HL-60/S4 treated with phorbol 12-myristate 13-acetate at 8.2 ng/mL for 4 days and 3 days (cell line): ENCODE measurements around the gene ACCS.

Experiments
- in situ Hi-C: fragments of 300-500 bp; cut with MboI; formaldehyde crosslinking; loops from 2 replicates; pipeline ENCODE4 v1.15.0; 2022; ENCODE audit warnings: low sequenced_read_pairs

ACCS gene

GRCh38 chr11:44130751-44131150, 64.7 kb downstream of the ACCS start:
- in situ Hi-C loops = no loop called here

- in situ Hi-C loops = no loop called here
Measured at GRCh38 chr11:44133335-44133946, 67.4 kb downstream of the ACCS start.
